Measurements from ENCODE around the gene GTF3C1. TPM values are rescaled to one million over a fixed set of nuclear protein-coding genes. Genes with fewer than 3 reads are reported as not detected.

The GTF3C1 gene
- total and polyA plus RNA-seq, 2 of the 13 experiments (the other 11 are each of a cell fraction or from before 2014, with no cell fraction given) = 29.2 to 72.7 TPM

- BruUV-seq (replicated peaks) = no TSS peak
- H3K4me3 ChIP-seq (replicated peaks in 1 of 3; ENCODE audit: insufficient read depth in 1 of 3, low read depth in 2 of 3, low read length in 3 of 3) = no peak overlapping the region
- peaks cover 0 to 3% of the 10 kb centered on the region in 2 experiments; a peak in 2 of 5 replicates for H3K27me3 ChIP-seq (ENCODE audit: control insufficient read depth in 1 of 2, insufficient read depth in 2 of 2, low read length in 2 of 2)
- no peak overlapping the region for H3K27ac ChIP-seq (ENCODE audit: extremely low read length, insufficient read depth, low read length)
- FAIRE-seq (no peak), ATAC-seq (no peak), DNase-seq (ENCODE audit: low spot score) (no peak)
- H3K36me3 ChIP-seq (replicated peaks in 1 of 2; ENCODE audit: control insufficient read depth in 1 of 2, insufficient read depth in 2 of 2, low read length in 2 of 2) = no peaks in the 10 kb centered on the region
- intact Hi-C loops (cut with micrococcal nuclease; ENCODE audit: unreplicated experiment) = no loop called here
- no peak overlapping the region for H2AFZ ChIP-seq (ENCODE audit: low read length)
- H3K9ac ChIP-seq (ENCODE audit: insufficient read depth, low read depth, low read length) = no peak overlapping the region
- H4K20me1 ChIP-seq (ENCODE audit: insufficient read depth, low read length) = no peaks in the 10 kb centered on the region
- CTCF ChIA-PET (ENCODE audit: low intra/inter-chr PET ratio, low total read pairs) = no interaction called here
- in situ Hi-C loops (cut with HindIII; ENCODE audit: extremely low pct_ligation_motif_present, low pct_unique_long_range_greater_than_20kb) = no loop called here
- 49% methylated on average over 5 of the region's 5 CpGs for WGBS (ENCODE audit: low lambda C conversion rate)
- no peak overlapping the region for H3K4me2 ChIP-seq (ENCODE audit: low read depth, low read length)
- H3K4me1 ChIP-seq (ENCODE audit: insufficient read depth, low read length) = peaks cover 5% of the 10 kb centered on the region; the same call in 1 of the 2 replicates
- peaks cover 15% of the 10 kb centered on the region for H3K9me3 ChIP-seq (ENCODE audit: low read length)
- no peaks in the 10 kb centered on the region for H3K79me2 ChIP-seq (ENCODE audit: insufficient read depth, low read length)
- TF ChIP-seq ZNF576 (CRISPR knock-in tag; IDR thresholded peaks at IDR 0.05) (no peak), ISL2 (CRISPR knock-in tag; IDR thresholded peaks at IDR 0.05) (no peak), PAF1 (CRISPR knock-in tag; IDR thresholded peaks at IDR 0.05) (no peak), SRSF4 (IDR thresholded peaks at IDR 0.05; ENCODE audit: low read depth, low read length, poor library complexity, severe bottlenecking) (no peak), FOSL1 (CRISPR knock-in tag; IDR thresholded peaks at IDR 0.05; ENCODE audit: borderline replicate concordance) (no peak), KDM5A (IDR thresholded peaks at IDR 0.05; ENCODE audit: borderline replicate concordance, low read length) (no peak), ZNF432 (CRISPR knock-in tag; IDR thresholded peaks at IDR 0.05; ENCODE audit: borderline replicate concordance) (no peak), PITX1 (CRISPR knock-in tag; IDR thresholded peaks at IDR 0.05) (no peak), FOXJ3 (CRISPR knock-in tag; IDR thresholded peaks at IDR 0.05; ENCODE audit: borderline replicate concordance) (no peak), KLF9 (CRISPR knock-in tag; IDR thresholded peaks at IDR 0.05; ENCODE audit: low read depth) (no peak), NRL (CRISPR knock-in tag; IDR thresholded peaks at IDR 0.05; ENCODE audit: borderline replicate concordance) (no peak), ZNF879 (CRISPR knock-in tag; IDR thresholded peaks at IDR 0.05) (no peak), ZNF574 (CRISPR knock-in tag; IDR thresholded peaks at IDR 0.05) (no peak)
- POLR2A ChIA-PET = no interaction called here
These were observed 105.2 kb downstream of the GTF3C1 start for GRCh38 chr16:27444470-27444869.

Data from HepG2 (cell line).